HT1080 (cell line): Measurements from ENCODE around the gene ASTE1. TPM values are rescaled to one million over a fixed set of nuclear protein-coding genes. Genes with fewer than 3 reads are reported as not detected.
A peak's percentile ranks its signal among the peaks of the same experiment; 100 is the strongest.
"Not testable (repeated sequence)": the region's sequence is repeated elsewhere in the genome, so short reads cannot be mapped to it uniquely, and the experiment has no call there.

Experiments
- DNase-seq: peaks from one replicate; pipeline ENCODE4 v3.0.0-alpha.2; 2015; ENCODE audit warnings: low read depth
- polyA plus RNA-seq, 2 experiments: library from polyadenylated mRNA; depleted of rRNA; stranded (reverse); fragments of >200 nt; gene quantifications; 2 replicates each; pipeline ENCODE4 v1.2.3, GENCODE V29; 2015
- total RNA-seq: library from RNA; depleted of rRNA; stranded (reverse); fragments of >200 nt; shearing (Covaris generic); gene quantifications from 2 replicates; pipeline ENCODE4 v1.2.3, GENCODE V29; 2014; rRNA removed

ASTE1 gene, protein sequence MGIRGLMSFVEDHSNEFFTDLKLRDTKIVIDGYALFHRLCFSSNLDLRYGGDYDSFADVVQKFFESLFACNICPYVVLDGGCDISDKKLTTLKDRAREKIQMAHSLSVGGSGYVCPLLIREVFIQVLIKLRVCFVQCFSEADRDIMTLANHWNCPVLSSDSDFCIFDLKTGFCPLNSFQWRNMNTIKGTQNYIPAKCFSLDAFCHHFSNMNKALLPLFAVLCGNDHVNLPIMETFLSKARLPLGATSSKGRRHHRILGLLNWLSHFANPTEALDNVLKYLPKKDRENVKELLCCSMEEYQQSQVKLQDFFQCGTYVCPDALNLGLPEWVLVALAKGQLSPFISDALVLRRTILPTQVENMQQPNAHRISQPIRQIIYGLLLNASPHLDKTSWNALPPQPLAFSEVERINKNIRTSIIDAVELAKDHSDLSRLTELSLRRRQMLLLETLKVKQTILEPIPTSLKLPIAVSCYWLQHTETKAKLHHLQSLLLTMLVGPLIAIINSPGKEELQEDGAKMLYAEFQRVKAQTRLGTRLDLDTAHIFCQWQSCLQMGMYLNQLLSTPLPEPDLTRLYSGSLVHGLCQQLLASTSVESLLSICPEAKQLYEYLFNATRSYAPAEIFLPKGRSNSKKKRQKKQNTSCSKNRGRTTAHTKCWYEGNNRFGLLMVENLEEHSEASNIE
- 12.9 and 19.5 TPM in 2 replicates for total RNA-seq
- 10.0 and 11.3 TPM in 2 replicates for polyA plus RNA-seq (2015; cell fraction: cytosol; rRNA removed)
- 15.9 and 17.1 TPM in 2 replicates for polyA plus RNA-seq (2015; cell fraction: nucleus; rRNA removed)

GRCh38 chr3:131026321-131027151 is at the start of gene ASTE1, which contains the start of gene NEK11:
TSS of gene ASTE1 (minus strand) at chr3:131026825. CDS start at chr3:131025306, 1,519 bp downstream.
TSS of gene NEK11 (plus strand) at chr3:131026877. CDS start at chr3:131029709, 2,832 bp downstream.
- DNase-seq = peak; percentile 93

GRCh38 chr3:131075632-131076328 is 49.2 kb upstream of the ASTE1 start:
- no peak for DNase-seq

GRCh38 chr3:131072845-131073244 is 46.2 kb upstream of the ASTE1 start:
- DNase-seq = no peak

- peak; percentile 78 for DNase-seq
Observed at GRCh38 chr3:131072099-131072559, 45.5 kb upstream of the ASTE1 start.

GRCh38 chr3:131067983-131068382 is 41.4 kb upstream of the ASTE1 start:
- no peak for DNase-seq

DNA sequence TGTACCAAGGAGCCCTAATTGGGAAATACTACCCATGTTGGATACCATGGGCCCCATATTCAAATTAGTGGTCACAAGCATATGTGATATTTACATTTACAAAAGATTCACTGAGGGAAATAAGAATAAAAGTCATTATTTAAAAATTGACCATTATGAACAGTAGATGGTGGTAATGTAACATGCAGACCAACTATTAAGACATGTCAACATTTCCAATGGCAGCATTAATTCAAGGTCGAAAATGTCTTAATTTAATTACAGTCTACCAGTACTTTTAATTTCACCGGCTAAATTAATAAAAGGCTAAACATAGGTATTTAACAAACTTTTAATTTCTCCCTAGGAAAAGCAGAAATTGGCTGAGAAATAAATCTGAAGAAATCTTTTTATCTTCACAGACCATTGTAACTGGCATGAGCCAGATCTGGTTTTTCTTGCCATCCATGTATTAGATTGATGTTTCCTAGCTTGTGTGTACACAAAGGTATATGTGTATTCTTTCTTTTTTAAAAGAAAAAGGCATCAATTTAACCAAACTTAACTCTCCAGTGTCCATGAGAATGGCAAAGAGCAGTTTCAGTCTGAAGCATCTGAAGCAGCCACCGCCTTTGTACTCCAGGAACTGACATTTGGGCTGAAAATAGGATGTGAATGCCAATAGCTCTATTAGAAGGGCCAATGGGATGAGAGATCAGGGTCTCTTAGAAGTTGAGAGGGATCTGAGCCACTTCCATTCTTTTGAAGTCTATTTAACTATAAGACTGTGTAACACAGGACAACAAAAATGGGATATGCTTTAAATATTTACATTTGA is 26.6 kb upstream of the ASTE1 start:
- DNase-seq = no peak

- DNase-seq = no peak
Observed at GRCh38 chr3:131050001-131050400, 23.4 kb upstream of the ASTE1 start.

DNA sequence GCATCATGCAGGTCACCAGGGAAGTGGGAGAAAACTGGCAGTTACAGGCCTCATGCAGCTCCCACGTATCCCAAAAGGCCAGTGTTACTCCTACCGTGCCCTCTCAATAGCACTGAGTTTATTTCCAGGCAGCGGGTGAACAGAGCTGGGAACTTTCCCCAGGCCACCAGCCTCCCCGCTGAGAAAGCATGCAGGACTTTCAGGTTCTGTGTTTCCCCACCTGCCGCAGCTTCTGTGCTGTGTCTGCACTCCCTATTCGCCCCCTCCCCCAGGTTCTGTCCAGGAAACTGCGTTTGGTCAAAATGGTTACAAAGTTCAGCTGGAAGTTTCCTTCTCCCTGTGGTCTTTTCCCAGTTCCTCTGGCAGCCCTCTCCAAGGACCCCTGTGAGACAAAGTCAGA is 21.4 kb upstream of the ASTE1 start:
- no peak for DNase-seq

GRCh38 chr3:131047582-131047981 is 21.0 kb upstream of the ASTE1 start:
- peak; percentile 63 for DNase-seq

GRCh38 chr3:131042271-131042985 is 15.8 kb upstream of the ASTE1 start:
- DNase-seq = not testable (repeated sequence)

DNA sequence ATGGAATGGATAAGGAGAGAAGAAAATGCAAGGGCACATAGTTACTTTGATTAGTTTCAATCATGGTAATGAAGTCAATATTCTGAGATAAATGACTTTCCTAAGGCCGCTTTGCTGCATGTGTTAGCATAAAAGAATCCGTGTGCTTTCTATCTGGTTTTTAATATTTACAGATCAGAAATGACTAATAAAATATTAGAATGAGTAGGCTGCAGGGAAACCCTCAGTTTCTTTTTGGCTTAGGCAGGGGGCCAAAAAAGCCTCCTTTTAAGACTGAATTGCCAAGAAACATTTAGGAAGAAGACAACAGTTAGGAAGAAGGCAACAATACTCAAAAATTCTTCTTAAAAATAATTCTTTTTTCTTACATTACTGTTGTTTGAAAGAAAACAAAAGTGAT is 11.7 kb upstream of the ASTE1 start:
- DNase-seq = no peak

DNA sequence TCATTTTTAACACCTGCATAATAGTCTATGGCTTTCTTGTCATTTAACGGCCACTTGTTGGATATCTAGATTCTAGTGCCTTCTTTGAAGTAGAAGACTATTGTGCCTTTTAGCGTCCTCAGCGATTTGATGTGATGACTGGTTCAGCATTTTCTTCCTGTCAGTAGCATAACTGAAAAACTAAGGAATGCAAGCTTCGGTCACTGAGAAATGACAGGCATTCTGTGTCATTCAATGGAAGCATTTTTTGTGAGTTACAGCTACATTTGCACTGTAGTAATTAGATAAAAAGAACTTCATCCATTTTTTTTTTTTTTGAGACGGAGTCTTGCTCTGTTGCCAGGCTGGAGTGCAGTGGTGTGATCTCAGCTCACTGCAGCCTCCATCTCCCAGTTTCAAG is 10.4 kb upstream of the ASTE1 start:
- peak; percentile 21 for DNase-seq

- DNase-seq = peak; percentile 68
Observed at GRCh38 chr3:131036200-131036816, 9.7 kb upstream of the ASTE1 start.

- peak; percentile 28 for DNase-seq
Observed at GRCh38 chr3:131033480-131034080, 7.0 kb upstream of the ASTE1 start.

DNA sequence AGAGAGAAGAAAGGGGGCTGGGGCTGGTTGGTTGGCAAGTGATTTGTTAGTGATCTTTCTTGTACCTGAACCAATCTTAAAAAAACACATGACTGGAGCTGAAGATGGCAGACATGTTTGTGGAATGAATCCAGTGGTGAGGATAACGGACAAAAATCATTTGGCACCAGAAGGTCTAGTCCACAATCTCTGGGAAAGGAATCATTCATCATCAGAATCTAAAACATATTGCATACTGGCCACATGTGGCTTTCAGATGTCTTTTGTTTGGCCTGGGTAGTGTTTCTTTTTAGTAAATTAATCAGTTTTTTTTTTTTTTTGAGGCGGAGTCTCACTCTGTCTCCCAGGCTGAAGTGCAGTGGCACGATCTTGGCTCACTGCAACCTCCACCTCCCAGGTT is 5.0 kb upstream of the ASTE1 start:
- no peak for DNase-seq

DNA sequence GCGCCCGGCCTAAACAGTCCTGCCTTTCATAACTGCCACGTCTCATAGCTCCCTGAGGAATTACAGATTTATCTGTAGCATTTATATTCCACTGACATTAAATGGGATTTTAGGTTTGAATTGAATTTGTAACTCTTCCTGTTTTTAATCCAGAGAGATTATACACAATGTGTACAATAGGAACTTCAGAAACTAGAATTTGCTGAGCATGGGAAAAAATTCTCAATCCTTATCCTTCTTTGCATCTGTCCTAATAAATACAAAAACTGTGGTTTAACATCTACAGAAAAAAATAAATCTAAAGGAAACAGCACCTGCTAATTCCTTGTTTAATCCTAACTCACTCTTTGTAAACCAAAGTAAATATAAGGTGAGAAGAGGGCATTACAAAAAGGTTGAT is 2.2 kb upstream of the ASTE1 start:
- no peak for DNase-seq

DNA sequence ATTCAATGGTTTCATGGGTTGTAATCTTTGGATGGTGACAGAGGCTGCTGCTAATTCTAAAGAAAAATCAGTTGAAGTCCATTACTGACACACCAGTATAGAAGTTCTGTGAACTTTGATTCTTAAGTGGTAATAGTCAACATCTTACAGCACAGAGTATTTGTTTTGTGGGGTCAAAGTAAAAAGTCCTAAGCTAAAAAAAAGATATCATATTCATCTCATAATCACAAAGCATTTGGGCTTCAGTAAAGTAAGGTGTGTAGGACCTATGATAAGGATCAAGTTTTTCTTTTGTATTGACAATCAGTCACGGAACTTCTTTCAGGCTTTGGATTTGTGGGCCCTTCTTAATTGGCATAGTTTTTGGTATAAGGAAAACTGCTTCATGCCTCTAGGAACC is 1.1 kb downstream of the ASTE1 start:
- DNase-seq = no peak

DNA sequence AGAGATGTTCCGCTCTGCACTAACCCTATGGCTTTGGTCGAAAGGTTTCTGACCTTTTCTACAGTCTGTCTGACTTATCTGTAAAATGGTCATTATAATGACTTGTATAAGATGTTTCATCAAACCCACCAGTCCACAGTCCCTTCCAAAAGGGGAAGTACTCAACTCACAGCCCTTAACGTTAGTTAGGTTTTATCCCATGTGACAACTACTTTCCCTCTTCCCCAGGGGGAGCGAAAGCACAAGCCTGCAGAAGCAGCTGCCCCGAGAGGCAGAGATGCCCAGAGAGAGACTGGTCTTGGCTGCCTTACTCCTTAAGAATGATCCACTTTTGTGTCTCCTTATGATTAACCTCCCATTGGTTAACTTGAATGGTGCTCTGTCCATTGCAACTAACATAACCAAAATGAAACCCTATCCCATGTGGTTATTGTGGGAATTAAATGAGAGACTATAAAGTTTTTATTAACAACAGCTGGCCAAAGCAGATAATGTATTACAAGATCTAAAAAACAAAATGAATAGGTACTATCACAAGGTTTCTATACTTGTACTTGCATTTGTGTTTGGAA is 6.4 kb downstream of the ASTE1 start:
- DNase-seq = no peak
